ENCODE measurements around the gene GALNT18.

DNA sequence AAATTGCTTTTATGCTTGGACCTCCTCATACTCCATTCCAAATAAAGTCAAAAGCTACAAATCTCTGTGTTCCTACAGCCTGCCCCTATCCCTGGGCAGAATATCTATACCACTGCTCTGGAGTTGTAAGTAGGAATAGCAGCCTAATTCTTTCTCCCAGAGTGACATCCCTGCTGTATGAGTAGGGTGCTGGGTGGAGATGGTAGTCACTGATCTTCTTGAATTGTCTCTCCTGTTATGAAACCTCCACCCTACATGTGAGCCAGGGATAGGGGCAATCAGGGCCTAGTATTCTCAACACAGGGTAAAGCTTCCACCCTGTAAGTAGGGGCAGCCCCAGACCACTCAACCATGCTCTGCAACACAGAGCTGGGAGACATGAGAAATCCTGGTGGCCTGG is 19.8 kb downstream of the GALNT18 start:
- TF ChIP-seq, protein P1, sequence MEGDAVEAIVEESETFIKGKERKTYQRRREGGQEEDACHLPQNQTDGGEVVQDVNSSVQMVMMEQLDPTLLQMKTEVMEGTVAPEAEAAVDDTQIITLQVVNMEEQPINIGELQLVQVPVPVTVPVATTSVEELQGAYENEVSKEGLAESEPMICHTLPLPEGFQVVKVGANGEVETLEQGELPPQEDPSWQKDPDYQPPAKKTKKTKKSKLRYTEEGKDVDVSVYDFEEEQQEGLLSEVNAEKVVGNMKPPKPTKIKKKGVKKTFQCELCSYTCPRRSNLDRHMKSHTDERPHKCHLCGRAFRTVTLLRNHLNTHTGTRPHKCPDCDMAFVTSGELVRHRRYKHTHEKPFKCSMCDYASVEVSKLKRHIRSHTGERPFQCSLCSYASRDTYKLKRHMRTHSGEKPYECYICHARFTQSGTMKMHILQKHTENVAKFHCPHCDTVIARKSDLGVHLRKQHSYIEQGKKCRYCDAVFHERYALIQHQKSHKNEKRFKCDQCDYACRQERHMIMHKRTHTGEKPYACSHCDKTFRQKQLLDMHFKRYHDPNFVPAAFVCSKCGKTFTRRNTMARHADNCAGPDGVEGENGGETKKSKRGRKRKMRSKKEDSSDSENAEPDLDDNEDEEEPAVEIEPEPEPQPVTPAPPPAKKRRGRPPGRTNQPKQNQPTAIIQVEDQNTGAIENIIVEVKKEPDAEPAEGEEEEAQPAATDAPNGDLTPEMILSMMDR (IDR thresholded peaks at IDR 0.05): no peak
- TF ChIP-seq POLR2A (IDR thresholded peaks at IDR 0.05): no peak

All from right lobe of liver (tissue), 4 donors.